ENCODE data around the gene NOCT.
A peak's percentile ranks its signal among the peaks of the same experiment; 100 is the strongest.
"Not testable (repeated sequence)": the region's sequence is repeated elsewhere in the genome, so short reads cannot be mapped to it uniquely, and the experiment has no call there.

Gene NOCT, protein sequence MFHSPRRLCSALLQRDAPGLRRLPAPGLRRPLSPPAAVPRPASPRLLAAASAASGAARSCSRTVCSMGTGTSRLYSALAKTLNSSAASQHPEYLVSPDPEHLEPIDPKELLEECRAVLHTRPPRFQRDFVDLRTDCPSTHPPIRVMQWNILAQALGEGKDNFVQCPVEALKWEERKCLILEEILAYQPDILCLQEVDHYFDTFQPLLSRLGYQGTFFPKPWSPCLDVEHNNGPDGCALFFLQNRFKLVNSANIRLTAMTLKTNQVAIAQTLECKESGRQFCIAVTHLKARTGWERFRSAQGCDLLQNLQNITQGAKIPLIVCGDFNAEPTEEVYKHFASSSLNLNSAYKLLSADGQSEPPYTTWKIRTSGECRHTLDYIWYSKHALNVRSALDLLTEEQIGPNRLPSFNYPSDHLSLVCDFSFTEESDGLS

GRCh38 chr4:139015269-139015947, at the start of gene NOCT:
TSS of gene NOCT (plus strand) at chr4:139015781. CDS start at chr4:139015982, 201 bp downstream.
- DNase-seq: peak; percentile 98

GRCh38 chr4:138967313-138967712, 48.3 kb upstream of the NOCT start:
- DNase-seq: peak; percentile 73 to 97 (median 93)

DNA sequence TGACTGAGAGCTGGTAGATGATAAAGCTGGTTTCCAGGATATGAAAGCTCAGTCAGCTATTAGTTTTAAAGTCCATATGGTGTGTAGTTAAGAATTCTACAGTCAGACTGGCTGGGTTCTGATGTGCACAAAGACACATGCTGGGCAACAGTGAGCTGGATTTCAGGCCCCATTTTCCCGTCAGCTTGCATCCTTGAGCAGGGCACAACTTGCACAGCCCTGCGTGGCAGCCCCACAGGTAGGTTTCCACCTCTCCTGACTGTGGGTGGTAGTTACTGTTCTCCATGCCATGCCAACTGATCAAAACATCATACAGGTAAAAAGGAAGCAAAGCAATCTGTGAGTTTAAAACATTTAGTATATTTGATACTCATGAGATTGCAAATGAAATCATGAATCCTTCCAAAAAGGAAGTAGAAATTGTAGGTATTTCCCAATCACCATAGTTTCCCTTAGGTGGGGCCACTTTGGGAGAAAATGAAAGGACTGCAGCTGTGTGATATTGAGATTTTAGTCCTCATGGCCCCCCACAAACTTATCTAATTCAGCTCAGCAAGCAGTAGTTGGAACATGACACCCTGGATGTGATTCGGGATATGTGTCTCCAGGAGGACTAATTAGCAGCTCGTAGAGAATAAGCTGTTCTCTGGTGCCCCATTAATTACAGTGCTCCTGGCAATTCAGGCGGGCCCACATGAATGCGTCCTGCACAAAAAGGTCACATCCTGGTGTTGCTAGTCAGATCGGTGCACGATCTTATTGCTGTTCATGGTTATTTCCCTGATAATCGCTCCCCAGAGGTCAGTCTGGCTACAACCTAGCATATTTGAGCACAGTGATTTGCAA, 42.4 kb upstream of the NOCT start:
- DNase-seq: peak; percentile 31 to 57 (median 45)

DNA sequence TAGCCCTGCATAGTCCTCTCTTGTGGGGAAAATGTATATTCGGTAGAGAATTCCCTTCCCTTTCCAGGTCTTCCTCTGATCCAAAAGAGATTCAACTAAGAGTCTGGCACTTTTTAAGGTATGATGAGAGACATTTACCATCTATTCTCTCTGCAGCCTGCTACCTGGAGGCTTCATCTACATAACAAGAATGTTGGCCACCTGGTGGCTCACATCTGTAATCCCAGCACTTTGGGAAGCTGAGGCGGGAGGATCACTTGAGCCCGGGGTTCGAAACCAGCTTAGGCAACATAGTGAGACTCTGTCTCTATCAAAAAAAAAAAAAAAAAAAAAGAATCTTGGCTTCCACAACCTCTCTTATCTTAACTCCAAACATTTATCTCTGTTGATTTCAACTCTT, 40.4 kb upstream of the NOCT start:
- no peak for DNase-seq

DNA sequence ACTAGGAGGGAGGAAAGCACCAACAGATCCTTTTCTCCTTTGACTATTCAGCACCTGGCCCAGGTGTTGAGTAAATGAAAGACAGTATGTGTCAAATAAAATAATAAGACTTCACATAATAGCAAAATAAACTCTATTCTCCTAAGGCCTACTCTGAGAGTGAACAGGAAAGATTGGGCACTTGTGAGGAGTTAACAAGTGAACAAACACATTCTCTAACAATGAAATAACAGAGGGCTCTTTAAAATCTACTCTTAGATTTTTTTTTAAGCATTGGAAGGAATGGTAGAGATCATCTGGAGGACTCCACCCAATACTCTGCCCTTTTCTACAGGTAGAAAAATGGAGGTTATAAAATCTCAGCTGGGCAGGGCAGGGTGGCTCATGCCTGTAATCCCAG, 39.1 kb upstream of the NOCT start:
- DNase-seq: peak in 1 of 3 donors; percentile 5

GRCh38 chr4:138977524-138977923, 38.1 kb upstream of the NOCT start:
- DNase-seq: peak; percentile 63 to 81 (median 75)

GRCh38 chr4:138978028-138978585, 37.5 kb upstream of the NOCT start:
- DNase-seq: peak in 1 of 3 donors; percentile 14

DNA sequence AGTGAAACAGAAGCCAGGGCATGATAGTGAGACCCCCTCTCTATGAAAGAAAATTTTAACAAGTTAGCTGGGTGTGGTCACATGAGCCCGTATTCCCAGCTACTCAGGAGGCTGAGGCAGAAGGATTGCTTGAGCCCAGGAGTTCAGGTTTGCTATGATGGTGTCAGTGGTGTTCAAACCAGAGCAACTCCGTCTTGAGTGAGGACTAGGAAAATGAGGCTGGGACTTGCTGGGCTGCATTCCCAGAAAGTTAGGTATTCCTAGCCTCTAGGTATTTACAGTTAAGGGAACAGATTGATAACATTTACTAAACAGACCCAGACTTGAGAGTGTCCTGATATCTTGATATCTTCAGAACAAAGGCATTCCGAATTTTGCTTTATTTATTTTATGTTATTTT, 37.0 kb upstream of the NOCT start:
- DNase-seq: no peak

DNA sequence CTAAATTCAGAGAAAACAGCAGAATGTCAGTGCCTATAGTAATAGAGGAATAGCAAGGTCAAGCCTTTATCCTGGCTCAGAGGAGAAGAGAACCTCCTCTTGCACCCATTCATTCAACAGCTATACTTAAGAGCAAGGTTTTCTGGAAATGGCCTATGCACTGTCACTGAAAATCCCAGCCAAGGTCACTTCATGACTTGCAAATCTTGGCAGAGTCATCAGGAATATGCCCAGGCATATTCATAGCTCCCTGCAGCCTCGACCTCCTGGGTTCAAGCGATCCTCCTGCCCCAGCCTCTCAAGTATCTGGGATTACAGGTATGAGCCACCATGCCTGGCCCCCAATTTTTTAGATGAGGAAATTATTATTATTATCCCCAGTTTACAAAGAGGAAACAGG, 35.8 kb upstream of the NOCT start:
- DNase-seq: peak in 1 of 3 donors; percentile 7

DNA sequence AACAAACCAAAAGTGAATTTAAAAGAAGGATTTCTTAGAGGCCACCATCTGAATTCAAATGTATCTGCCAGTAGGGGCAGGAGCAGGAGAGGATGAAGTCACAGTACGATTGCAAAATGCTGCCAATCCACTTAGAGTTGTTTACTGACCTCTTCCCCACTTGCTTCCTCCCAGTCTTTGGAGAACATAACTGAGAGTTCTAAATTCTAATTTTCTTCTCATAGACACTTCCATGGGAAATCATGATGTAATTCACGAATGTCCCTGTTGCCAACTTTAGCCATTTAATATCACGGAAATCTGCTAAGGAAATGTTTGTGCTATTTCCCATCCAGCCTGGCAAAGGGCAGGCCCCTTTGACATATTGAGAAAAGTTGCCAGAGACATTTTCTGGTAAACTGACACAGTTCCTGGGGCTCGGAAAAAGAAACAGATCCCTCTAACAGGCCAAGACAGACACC, 33.6 kb upstream of the NOCT start:
- DNase-seq: peak; percentile 82 to 93 (median 89)

- no peak for DNase-seq
Observed at GRCh38 chr4:138982754-138983153, 32.8 kb upstream of the NOCT start.

DNA sequence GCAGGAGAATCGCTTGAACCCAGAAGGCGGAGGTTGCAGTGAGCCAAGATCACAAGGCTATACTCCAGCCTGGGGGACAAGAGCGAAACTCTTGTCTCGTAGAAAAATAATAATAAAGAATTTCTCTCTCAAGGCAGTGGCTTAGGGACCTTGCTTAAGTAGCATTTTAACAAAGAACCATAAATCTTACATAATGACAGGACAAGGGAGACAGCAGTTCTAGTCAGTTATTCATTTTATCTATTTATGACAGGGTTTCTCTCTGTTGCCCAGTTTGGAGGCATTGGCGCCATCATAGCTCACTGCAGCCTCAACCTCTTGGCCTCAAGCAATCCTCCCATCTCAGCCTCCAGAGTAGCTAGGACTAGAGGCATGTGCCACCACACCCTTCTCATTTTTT, 31.9 kb upstream of the NOCT start:
- no peak for DNase-seq

GRCh38 chr4:138984647-138985046, 30.9 kb upstream of the NOCT start:
- DNase-seq: no peak

DNA sequence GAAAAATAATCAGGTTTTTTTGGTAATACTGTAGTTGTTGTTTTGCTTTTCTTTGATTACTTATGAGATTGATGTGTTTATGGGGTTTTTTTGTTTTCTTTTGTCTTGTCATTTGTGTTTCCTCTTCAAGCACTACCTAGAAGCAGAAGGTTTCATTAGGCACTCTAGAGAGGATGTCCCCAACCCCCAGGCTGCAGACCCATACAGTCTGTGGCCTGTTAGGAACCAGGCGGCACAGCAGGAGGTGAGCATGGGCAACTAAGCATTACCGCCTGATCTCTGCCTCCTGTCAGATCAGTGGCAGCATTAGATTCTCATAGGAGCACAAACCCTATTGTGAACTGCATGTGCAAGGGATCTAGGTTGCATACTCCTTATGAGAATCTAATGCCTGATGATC, 22.9 kb upstream of the NOCT start:
- DNase-seq: no peak

DNA sequence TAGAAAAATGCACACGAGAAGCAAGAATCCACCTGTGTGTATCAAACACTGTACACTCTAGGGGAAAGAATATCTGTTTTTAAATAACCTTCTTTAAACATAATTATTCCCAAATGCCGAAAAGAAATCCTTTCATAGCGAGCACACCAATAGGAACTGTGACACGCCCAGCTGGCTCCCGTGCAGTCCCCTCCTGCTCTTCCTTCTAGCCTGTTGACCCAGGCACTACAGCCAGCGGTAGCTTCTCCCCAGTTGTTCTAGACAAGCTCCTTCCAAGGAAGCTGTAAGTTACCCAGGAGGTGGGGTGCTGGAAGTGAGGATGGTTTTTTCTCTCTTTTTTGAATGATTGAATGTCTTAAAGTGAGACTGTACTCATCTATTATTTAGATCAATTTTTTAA, 19.5 kb upstream of the NOCT start:
- DNase-seq: no peak

DNA sequence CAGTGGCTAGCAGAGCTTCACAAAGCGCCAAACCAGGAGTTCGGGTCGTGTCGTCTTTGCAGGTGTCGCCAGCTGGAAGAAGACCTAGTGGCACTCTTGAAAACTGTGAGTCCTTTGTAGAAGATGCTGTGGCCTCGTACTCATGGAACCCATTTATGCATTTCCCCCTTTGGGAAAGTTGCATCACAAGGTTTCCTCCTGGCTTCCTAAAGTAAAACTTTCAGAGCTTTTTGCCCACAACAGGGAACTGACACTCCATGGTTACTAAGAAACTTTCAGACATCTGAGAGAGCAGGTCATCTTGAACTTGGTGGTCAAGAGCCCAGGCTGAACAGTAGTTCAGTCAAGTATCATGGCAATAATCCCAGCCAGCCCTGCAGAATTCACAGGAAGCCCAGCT, 15.9 kb upstream of the NOCT start:
- peak in 2 of 3 donors; percentile 39 to 44 for DNase-seq

GRCh38 chr4:139000134-139000533, 15.4 kb upstream of the NOCT start:
- DNase-seq: not testable (repeated sequence)

DNA sequence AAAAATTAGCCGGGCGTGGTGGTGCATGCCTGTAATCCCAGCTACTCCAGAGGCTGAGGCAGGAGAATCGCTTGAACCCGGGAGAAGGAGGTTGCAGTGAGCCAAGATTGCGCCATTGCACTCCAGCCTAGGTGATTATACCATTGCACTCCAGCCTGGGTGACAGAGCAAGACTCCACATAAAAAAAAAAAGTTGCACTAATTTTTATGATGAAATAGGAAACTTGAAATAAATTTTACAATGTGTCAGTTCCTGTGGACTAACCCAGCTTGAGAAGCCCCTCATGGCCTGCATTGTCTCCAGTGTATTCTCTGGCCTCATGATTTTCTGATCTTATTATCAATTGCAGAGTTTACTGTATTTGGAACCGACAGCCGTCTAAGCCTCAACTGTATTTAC, 14.2 kb upstream of the NOCT start:
- peak in 2 of 3 donors; percentile 61 to 73 for DNase-seq

DNA sequence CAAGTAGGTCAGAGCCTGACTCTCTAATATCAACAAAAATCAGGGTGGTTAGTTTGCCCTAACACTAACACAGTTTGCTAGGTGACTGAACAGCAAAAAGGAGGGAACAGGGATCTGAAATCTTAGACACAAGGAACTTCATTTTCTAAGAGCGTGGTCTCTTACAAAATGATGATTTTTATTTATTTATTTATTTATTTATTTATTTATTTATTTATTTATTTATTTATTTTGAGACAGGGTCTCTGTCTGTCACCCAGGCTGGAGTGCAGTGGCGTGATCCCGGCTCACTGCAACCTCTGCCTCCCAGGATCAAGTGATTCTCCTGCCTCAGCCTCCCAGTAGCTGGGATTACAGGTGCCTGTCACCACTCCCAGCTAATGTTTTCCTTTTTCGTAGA, 11.9 kb upstream of the NOCT start:
- not testable (repeated sequence) for DNase-seq

- DNase-seq: no peak
Observed at GRCh38 chr4:139005774-139006173, 9.8 kb upstream of the NOCT start.

DNA sequence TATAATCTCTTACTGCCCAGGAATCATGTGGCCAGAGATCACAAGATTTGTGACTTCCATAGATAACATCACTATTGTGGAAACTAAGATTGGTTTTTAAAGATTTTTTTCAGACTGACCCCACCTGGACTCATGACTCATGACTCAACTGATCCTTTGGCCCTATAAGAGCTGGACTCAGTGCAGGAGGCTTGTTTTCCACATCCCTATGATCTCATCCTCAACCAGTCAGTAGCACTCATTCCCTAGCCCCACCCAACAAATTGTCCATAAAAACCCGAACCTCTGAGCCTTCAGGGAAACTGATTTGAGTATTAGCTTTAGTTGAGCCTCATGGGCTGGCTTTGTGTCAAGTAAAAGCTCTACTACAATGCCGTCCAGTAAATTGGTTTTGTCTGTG, 7.9 kb upstream of the NOCT start:
- no peak for DNase-seq

DNA sequence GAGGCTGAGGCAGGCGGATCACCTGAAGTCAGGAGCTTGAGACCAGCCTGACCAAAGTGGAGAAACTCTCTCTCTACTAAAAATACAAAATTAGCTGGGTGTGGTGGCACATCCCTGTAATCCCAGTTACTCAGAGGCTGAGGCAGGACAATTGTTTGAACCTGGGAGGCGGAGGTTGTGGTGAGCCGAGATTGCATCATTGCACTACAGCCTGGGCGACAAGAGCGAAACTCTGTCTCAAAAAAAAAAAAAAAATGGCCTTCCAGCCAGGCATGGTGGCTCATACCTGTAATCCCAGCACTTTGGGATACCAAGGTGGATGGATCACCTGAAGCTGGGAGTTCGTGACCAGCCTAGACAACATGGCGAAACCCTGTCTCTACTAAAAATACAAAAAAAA, 7.3 kb upstream of the NOCT start:
- not testable (repeated sequence) for DNase-seq

GRCh38 chr4:139009702-139010101, 5.9 kb upstream of the NOCT start:
- no peak for DNase-seq
